ENCODE data around the gene PLEKHA8. TPM values are rescaled to one million over a fixed set of nuclear protein-coding genes. Genes with fewer than 3 reads are reported as not detected.

PLEKHA8 gene
- total and polyA plus RNA-seq, 10 of the 15 experiments (the other 5 are each of a cell fraction or from before 2014, with no cell fraction given): 1.1 to 13.2 (median 5.7) TPM

DNA sequence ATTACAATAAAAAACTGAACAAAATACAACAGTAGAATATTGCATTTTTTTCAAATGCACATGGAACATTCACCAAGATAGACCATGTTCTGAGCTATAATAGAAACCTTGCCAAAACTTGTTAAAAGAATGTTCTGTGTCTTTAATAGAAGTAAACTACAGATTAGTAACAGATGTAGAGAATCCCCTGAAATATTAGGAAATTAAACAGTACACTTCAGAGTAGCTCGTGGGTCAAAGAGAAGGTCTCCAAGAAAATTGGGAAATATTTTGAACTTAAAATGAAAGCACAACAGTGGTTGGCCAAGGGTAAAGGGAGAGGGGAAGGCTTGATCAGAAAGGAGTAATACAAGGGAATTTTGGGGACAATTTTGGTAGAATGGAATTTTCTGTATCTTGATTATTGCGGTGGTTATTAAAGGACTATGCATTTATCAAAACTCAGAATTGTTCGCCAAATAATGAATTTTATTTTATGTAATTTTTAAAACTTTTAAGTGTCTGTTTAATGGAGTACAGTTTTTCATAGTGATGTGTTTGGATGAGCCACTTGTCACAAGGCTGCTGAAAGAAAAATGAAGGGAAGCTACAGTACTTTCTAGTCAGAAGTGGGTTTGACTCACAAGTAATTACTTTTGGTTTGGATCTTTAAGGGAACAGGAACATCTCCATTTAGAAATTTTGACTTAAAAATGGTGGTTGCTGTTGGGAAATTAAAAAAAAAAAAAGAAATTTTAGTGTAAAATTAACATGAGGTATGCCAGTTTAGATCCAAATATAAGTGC is 10.2 kb downstream of the PLEKHA8 start:
- Histone ChIP-seq H3K79me2 (ENCODE audit: control insufficient read depth, insufficient read depth, low read length) (no peaks in the 10 kb centered on the region; the same call in none of the 2 replicates), H3K4me1 (ENCODE audit: control insufficient read depth, insufficient read depth, low read length) (no peaks in the 10 kb centered on the region), H4K20me1 (ENCODE audit: control insufficient read depth, insufficient read depth) (no peaks in the 10 kb centered on the region), H3K36me3 (ENCODE audit: control insufficient read depth in 2 of 2, insufficient read depth in 2 of 2, low read length in 1 of 2) (no peaks in the 10 kb centered on the region; a peak in 1 of 4 replicates), H3K4me2 (ENCODE audit: control insufficient read depth, insufficient read depth) (no peak overlapping the region), H3K9ac (ENCODE audit: control insufficient read depth, insufficient read depth, low read length) (no peak overlapping the region), H3K27me3 (replicated peaks in 1 of 2; ENCODE audit: control insufficient read depth in 2 of 2, insufficient read depth in 2 of 2, low read length in 1 of 2) (no peaks in the 10 kb centered on the region), H3K9me3 (replicated peaks; ENCODE audit: control insufficient read depth, insufficient read depth, low read length) (no peaks in the 10 kb centered on the region; the same call in 2 of the 3 replicates), H3K4me3 (no peak overlapping the region), H2AFZ (ENCODE audit: control insufficient read depth, low read depth, low read length) (no peak overlapping the region), H3K27ac (ENCODE audit: control insufficient read depth, insufficient read depth) (no peak overlapping the region)
- intact Hi-C loops (cut with micrococcal nuclease; ENCODE audit: unreplicated experiment) (no loop called here), in situ Hi-C loops (cut with MboI) (no loop called here)
- TF ChIP-seq SREBF2 (IDR thresholded peaks at IDR 0.05; ENCODE audit: low read length) (no peak), CBX5 (IDR thresholded peaks at IDR 0.05; ENCODE audit: low read depth) (no peak), TCF12 (IDR thresholded peaks at IDR 0.05; ENCODE audit: low read depth, low read length) (no peak)
- ChIA-PET CTCF (interaction anchor here (1.0 to 2.9 kb wide), 3 partner anchors 9 to 24 kb away, joined by 3 to 16 read pairs (median 5); no protein-coding TSS in a partner anchor), SMC1A (ENCODE audit: uncharacterized antibody, unreplicated experiment) (no interaction called here), RAD21 (ENCODE audit: unreplicated experiment) (no interaction called here), POLR2A (no interaction called here)
- ATAC-seq (no peak), FAIRE-seq (no peak), DNase-seq (ENCODE audit: low read depth, low spot score) (no peak)
- 94% methylated on average over 3 of the region's 3 CpGs for WGBS (ENCODE audit: insufficient coverage, insufficient replicate concordance, low lambda C conversion rate, missing lambda C conversion rate)
- BruUV-seq (replicated peaks): no TSS peak

DNA sequence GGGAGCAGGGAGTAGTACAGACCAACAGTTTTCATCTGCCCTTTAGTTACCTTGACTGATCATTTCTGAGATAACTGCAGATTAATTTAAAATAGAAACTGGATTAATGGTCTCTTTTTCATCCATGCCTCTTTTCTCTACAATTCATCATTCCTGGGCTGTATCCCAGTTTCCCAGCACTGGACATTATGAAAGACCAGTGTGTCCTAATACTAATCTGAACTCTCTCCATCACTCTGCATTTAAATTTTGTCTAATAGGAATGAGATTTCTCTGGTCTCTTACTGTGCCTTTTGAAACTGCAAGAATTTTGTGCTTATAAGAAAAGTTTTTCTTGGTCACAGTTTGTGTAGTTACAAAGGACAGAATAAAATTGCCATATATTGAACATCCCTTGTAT is 12.7 kb downstream of the PLEKHA8 start:
- H3K4me1 ChIP-seq (ENCODE audit: control insufficient read depth, insufficient read depth, low read length): no peaks in the 10 kb centered on the region
- H3K4me2 ChIP-seq (ENCODE audit: control insufficient read depth, insufficient read depth): no peak overlapping the region
- DNase-seq (ENCODE audit: low read depth, low spot score) (no peak), FAIRE-seq (no peak), ATAC-seq (no peak)
- H3K79me2 ChIP-seq (ENCODE audit: control insufficient read depth, insufficient read depth, low read length): no peaks in the 10 kb centered on the region; the same call in none of the 2 replicates
- no TSS peak for BruUV-seq (replicated peaks)
- CTCF ChIA-PET: interaction anchor here (1.3 to 2.8 kb wide), 3 partner anchors 11 to 120 kb away, joined by 4 to 16 read pairs (median 8); no protein-coding TSS in a partner anchor
- intact Hi-C loops (cut with micrococcal nuclease; ENCODE audit: unreplicated experiment): no loop called here
- no peak overlapping the region for H3K27ac ChIP-seq (ENCODE audit: control insufficient read depth, insufficient read depth)
- H3K4me3 ChIP-seq: no peak overlapping the region
- in situ Hi-C loops (cut with MboI): no loop called here
- H3K36me3 ChIP-seq (ENCODE audit: control insufficient read depth in 2 of 2, insufficient read depth in 2 of 2, low read length in 1 of 2): no peaks in the 10 kb centered on the region; a peak in 1 of 4 replicates
- no peak overlapping the region for H2AFZ ChIP-seq (ENCODE audit: control insufficient read depth, low read depth, low read length)
- H4K20me1 ChIP-seq (ENCODE audit: control insufficient read depth, insufficient read depth): no peaks in the 10 kb centered on the region
- SMC1A ChIA-PET (ENCODE audit: uncharacterized antibody, unreplicated experiment): interaction anchor here (1.1 to 1.2 kb wide), 2 partner anchors 21 to 90 kb away, joined by 4 to 5 read pairs; no protein-coding TSS in a partner anchor
- H3K9ac ChIP-seq (ENCODE audit: control insufficient read depth, insufficient read depth, low read length): no peak overlapping the region
- POLR2A ChIA-PET: no interaction called here
- no peaks in the 10 kb centered on the region; the same call in 2 of the 3 replicates for H3K9me3 ChIP-seq (replicated peaks; ENCODE audit: control insufficient read depth, insufficient read depth, low read length)
- no peaks in the 10 kb centered on the region for H3K27me3 ChIP-seq (replicated peaks in 1 of 2; ENCODE audit: control insufficient read depth in 2 of 2, insufficient read depth in 2 of 2, low read length in 1 of 2)
- RAD21 ChIA-PET (ENCODE audit: unreplicated experiment): no interaction called here
- TF ChIP-seq, protein P1, sequence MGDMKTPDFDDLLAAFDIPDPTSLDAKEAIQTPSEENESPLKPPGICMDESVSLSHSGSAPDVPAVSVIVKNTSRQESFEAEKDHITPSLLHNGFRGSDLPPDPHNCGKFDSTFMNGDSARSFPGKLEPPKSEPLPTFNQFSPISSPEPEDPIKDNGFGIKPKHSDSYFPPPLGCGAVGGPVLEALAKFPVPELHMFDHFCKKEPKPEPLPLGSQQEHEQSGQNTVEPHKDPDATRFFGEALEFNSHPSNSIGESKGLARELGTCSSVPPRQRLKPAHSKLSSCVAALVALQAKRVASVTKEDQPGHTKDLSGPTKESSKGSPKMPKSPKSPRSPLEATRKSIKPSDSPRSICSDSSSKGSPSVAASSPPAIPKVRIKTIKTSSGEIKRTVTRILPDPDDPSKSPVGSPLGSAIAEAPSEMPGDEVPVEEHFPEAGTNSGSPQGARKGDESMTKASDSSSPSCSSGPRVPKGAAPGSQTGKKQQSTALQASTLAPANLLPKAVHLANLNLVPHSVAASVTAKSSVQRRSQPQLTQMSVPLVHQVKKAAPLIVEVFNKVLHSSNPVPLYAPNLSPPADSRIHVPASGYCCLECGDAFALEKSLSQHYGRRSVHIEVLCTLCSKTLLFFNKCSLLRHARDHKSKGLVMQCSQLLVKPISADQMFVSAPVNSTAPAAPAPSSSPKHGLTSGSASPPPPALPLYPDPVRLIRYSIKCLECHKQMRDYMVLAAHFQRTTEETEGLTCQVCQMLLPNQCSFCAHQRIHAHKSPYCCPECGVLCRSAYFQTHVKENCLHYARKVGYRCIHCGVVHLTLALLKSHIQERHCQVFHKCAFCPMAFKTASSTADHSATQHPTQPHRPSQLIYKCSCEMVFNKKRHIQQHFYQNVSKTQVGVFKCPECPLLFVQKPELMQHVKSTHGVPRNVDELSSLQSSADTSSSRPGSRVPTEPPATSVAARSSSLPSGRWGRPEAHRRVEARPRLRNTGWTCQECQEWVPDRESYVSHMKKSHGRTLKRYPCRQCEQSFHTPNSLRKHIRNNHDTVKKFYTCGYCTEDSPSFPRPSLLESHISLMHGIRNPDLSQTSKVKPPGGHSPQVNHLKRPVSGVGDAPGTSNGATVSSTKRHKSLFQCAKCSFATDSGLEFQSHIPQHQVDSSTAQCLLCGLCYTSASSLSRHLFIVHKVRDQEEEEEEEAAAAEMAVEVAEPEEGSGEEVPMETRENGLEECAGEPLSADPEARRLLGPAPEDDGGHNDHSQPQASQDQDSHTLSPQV (IDR thresholded peaks at IDR 0.05): no peak
- no peak for TF ChIP-seq EP300 (IDR thresholded peaks at IDR 0.05; ENCODE audit: borderline replicate concordance in 1 of 2, control insufficient read depth in 1 of 2, low read depth in 2 of 2, low read length in 2 of 2)
- no peak for TF ChIP-seq TARDBP (IDR thresholded peaks at IDR 0.05; ENCODE audit: borderline replicate concordance)
- TF ChIP-seq, protein P2, sequence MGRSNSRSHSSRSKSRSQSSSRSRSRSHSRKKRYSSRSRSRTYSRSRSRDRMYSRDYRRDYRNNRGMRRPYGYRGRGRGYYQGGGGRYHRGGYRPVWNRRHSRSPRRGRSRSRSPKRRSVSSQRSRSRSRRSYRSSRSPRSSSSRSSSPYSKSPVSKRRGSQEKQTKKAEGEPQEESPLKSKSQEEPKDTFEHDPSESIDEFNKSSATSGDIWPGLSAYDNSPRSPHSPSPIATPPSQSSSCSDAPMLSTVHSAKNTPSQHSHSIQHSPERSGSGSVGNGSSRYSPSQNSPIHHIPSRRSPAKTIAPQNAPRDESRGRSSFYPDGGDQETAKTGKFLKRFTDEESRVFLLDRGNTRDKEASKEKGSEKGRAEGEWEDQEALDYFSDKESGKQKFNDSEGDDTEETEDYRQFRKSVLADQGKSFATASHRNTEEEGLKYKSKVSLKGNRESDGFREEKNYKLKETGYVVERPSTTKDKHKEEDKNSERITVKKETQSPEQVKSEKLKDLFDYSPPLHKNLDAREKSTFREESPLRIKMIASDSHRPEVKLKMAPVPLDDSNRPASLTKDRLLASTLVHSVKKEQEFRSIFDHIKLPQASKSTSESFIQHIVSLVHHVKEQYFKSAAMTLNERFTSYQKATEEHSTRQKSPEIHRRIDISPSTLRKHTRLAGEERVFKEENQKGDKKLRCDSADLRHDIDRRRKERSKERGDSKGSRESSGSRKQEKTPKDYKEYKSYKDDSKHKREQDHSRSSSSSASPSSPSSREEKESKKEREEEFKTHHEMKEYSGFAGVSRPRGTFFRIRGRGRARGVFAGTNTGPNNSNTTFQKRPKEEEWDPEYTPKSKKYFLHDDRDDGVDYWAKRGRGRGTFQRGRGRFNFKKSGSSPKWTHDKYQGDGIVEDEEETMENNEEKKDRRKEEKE (IDR thresholded peaks at IDR 0.05): no peak
- no peak for TF ChIP-seq NFYA (IDR thresholded peaks at IDR 0.05; ENCODE audit: borderline replicate concordance, low read depth, low read length)
- no peak for TF ChIP-seq MYB (IDR thresholded peaks at IDR 0.05; ENCODE audit: borderline replicate concordance, low read depth, low read length)
